ENCODE measurements around the gene SARDH.

Gene SARDH

DNA sequence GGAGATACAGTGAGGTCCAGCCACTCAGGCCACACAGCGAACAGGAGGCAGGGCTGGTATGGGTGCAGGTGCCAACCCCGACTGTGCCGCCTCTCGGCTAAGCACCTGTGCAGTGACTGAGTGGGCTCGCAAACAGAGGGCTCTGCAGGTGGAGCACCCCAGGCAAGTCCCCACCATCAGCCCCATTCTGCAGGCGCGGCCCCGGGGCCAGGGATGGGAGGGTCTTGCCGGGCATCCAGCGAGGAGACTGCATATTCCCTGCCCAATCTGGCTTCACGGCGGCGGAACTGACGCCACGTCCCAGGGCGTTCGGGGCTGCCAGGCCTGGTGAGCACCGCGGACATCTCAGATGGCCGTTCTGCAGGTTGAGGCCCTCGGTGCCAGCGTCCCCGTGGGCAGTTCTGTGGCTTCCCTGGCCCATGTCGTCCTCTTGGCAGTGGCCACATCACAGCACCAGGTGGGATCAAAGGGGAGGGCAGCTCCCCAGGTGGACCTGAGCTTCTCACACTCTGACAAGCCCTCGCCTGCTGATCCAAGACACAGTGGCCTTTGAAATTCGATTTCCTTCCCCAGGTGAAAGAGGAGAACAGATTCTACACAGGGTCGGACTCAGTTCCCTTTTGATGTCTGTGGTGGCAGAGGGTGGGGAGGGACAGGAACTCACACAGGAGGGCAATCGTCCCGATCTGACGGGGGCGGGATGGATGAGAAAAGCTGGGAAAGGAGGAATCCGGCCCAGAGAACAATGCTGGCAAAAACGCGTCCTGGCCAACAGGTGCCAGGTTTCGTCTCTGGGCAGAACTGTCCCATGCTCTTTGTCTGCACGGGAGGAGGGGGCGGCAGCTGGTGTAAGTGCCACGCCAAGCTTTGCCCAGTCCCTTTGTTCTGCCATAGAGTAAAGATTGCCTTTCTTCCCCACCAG lies 83.2 kb downstream of the SARDH start:
- in situ Hi-C loops (cut with HindIII; ENCODE audit: low sequenced_read_pairs), result no loop called here

DNA sequence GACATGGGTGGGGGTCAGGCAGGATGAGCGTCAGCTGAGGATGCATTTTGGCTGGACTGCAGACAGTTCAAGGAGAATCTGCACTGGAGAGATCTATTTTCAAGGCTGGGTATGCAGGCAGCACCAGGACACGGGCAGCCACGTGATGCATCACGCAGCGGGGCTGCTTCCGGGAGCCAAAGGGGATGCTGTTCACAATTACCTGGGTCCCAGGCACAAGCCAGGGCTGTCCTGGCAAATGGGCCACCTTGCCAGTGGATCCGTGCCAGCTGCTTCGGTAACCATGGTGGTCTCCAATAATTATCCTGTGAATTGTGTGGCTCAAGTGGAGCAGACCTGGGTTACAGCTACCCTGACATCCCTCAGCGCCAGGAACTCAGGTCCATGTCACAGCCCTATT lies 84.5 kb downstream of the SARDH start:
- in situ Hi-C loops (cut with HindIII; ENCODE audit: low sequenced_read_pairs), result no loop called here

DNA sequence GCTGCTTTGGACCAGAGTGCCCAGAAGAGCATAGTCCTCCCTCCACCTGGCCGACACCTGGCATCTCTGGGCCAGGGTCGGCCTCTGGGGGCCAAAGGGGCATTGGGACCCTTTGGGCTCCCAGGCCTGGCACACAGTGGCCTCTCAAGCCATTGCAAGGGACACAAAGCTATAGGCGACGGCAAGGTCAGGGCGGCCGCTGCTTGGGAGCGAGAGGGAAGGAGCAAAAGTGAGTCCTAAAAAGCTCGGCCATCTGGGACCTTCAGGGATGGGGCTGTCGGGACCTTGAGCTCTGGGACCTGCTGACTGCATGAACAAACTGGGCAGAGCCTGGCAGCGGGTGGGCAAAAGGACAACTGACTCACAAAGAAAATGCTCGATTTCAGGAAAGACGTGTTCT lies 88.1 kb downstream of the SARDH start:
- in situ Hi-C loops (cut with HindIII; ENCODE audit: low sequenced_read_pairs), result no loop called here

DNA sequence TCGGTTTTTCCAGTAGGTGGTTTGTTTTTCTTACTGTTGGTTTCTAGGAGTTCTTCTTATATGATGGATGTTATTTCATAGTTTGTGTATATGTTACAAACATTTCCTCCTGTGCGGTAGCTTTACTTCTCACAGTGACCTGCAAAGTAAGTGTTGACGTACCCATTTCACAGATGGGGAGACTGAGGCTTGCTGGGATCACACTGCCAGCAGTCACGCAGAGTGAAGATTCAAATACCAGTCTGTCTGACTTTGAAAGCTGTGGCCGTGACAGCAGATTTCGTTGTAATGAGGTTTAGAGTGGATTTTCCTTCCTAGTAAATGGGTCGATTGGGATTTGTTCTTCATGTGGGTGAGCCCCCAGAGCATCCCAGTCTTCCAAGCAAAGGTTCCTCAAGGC lies 89.0 kb downstream of the SARDH start:
- in situ Hi-C loops (cut with HindIII; ENCODE audit: low sequenced_read_pairs), result no loop called here

DNA sequence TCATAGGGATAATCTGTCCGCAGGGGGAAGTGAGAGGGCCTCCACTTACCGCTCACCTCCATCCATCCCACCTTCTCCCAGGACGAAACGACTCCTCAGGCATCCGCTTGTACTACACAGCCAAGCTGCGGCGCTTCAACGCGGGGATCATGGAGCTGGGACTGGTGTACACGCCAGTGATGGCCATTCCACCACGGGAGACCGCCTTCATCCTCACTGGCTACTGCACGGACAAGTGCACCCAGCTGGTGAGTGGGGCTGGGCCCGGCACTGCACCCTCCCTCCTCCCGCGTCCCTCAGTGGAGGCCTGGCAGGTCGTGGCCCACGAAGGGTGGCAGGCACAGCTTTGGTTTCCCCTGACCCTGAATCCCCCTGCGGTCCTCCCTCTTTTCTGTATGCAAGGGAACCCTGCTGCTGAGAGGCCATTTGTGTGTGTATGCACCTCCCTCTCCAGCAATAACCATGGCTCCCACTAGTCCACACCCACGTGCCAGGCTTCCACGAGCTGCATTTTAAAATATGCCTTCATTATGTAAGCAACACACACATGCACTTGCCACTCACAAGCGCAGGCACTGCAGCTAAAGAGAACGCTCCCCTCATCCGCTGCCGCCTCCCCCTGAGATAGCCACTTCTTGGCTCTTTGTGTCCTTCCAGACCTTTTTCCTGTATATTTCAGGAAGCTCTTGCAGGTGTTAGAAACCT lies 90.2 kb downstream of the SARDH start:
- in situ Hi-C loops (cut with HindIII; ENCODE audit: low sequenced_read_pairs), result no loop called here

DNA sequence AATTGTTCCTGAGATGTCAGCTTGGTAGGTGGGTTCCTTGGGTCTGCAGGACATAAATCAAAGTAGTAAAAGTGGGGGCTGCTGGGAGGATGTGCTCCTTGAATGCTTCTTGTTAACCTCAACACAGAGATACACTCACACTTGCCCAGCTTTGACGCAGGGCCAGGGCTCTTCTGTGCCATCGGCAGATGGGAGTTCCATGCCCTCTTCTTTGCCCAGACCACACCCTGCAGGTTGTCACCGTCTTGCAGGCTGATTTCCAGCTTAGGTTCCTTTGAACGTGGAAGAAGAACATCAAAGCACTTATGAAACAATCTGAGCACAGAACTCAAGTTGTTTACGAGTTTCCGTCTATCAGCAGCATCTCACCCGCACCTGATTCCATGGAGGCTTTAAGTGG lies 91.0 kb downstream of the SARDH start:
- in situ Hi-C loops (cut with HindIII; ENCODE audit: low sequenced_read_pairs), result no loop called here

DNA sequence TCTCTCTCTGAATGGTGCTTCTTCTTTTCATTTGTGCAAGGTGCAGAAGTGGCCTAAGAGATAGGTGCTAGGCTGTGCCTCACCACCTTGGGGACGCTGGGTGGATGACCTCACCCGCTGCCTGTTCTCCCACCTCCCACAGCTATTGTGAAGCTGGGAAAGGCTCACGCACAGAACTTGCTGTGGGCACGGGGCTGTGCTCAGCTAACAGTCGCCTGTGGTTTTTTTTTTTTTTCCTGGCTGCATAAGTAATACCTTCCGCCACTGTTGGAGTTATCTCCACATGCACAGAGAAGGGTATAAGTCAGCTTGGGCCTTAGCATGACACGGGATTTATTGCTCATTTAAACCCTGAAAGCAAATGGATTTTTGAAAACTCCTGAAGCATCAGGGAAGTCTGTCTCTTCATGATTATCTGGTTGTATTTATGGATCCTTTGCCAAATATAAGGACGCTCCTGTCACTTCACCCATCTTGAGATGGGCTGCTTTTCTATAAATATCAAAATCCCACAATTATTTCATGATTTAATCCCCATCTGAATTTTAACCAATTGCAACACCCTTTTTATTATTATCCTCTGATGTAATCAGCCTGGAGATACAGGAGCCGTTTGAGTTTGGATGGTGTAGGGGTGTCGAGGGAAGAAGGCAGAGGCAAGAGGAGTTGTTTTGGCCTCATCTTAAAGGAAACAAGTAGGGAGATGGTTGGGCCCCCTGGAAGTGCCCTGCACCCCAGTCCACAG lies 93.0 kb downstream of the SARDH start:
- in situ Hi-C loops (cut with HindIII; ENCODE audit: low sequenced_read_pairs), result no loop called here

DNA sequence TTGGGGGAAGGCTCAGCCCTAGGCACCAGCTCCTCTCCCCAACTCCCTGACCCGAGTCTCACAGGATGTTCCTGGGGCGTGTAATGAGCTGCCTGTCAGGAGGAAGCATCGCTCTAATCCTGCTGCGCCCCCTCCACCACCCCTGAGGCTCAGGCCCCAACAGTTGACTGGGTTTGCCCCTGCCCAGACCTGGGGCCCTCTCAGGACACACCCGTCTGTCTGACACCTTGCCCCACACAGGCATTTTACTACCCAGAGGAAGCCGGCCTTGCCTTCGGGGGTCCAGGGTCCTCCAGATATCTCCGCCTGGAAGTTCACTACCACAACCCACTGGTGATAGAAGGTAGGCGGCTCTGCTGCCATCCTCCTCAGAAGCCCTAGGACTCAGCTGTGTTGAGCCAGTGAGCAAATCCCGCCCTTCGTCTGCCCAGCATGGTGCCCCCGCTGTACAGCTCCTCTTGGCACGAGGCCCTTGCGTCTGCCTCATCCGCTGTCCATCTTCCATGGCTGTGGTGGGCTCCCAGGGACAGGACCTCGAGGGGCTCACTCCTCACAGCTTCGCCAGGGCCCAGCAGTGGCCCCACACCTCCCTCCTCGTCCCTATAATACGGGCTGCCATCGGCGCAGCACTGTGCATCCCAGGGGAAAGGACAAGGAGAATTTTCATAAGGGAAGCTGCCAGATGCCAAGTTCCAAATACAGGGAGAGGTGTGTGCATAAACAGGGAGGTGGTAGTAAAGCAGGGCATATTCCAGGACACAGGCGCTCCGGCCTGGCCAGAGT lies 94.0 kb downstream of the SARDH start:
- in situ Hi-C loops (cut with HindIII; ENCODE audit: low sequenced_read_pairs), result no loop called here

DNA sequence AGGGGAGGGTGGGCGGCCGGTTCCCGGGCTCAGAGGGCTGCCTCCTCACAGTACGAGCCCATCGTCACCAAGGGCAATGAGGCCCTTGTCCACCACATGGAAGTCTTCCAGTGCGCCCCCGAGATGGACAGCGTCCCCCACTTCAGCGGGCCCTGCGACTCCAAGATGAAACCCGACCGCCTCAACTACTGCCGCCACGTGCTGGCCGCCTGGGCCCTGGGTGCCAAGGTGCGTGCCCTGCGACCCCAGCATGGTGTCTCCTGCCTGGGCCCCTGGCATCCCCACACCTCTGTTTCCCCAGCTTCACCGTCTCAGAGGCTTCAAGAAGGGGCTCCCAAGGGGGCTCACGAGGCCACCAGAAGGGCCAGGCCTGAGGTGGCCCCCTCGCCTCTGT lies 94.8 kb downstream of the SARDH start:
- in situ Hi-C loops (cut with HindIII; ENCODE audit: low sequenced_read_pairs), result no loop called here

DNA sequence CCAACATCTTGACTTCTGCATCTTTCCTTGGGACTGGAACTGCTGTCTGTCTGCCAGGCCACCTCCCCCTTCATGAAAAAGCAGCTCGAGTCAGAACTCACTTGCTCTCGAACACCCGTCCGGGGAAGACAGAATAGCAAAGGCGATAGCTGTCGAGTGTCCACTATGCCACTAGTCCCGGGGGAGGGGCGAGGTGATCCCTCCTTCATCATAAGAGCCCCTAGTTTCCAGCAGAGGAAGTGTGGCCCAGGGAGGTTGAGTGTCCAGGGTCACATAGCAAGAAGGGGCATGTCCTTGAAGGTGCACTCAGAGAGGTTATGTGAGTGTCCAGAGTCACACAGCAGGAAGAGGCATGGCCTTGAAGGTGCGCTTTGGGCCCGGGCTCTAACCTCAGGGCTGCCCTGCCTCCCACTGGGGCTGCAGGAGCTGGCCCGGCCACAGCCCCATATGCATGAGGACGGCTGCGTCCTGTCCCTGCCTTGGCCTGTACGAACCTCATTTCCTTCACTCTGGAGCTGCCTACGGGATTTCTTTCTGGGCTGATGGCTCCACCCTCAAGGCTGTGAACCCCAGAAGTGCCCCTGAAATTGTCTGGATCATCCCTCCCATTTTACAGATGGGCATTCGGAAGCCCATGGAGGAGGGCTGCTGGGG lies 95.3 kb downstream of the SARDH start:
- in situ Hi-C loops (cut with HindIII; ENCODE audit: low sequenced_read_pairs), result no loop called here

DNA sequence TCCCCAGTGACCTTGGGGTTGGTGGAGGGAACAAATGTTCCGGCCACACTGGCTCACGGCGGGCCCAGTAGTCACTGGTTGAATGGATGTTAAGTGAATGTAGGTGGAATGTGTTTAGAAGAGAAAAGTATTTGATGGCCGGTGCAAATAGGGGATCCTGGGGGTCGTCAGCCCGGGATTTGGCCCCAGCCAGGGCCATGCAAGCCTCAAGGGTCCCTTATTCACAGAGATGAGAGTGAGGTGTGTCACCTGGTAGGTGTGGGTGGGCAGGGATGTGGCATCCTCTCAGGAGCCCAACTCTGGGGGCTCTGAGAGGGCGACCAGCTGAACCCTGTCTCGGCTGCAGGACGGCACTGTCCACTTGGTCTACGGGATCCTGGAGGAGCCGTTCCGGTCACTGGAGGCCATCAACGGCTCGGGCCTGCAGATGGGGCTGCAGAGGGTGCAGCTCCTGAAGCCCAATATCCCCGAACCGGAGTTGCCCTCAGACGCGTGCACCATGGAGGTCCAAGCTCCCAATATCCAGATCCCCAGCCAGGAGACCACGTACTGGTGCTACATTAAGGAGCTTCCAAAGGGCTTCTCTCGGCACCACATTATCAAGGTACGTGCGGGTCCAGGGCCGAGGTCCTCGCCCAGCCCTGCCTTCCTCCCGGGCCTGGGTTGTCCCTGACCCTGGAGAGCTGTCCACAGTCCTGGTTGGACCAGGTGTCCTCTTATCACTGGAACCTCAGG lies 96.1 kb downstream of the SARDH start:
- in situ Hi-C loops (cut with HindIII; ENCODE audit: low sequenced_read_pairs), result no loop called here

DNA sequence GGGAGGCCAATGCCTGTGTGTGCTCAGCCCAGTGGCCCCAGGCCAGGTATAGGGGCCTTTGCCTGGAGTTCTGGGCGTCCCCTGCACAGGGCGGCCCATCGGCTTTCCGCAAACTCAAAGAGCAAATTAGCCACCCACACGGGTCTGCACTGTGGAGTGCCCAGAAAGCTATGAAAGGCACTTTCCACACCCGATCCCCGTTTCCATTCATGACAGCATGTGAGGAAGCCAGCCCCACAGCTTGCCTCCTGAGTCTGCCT lies 96.8 kb downstream of the SARDH start:
- in situ Hi-C loops (cut with HindIII; ENCODE audit: low sequenced_read_pairs), result no loop called here

DNA sequence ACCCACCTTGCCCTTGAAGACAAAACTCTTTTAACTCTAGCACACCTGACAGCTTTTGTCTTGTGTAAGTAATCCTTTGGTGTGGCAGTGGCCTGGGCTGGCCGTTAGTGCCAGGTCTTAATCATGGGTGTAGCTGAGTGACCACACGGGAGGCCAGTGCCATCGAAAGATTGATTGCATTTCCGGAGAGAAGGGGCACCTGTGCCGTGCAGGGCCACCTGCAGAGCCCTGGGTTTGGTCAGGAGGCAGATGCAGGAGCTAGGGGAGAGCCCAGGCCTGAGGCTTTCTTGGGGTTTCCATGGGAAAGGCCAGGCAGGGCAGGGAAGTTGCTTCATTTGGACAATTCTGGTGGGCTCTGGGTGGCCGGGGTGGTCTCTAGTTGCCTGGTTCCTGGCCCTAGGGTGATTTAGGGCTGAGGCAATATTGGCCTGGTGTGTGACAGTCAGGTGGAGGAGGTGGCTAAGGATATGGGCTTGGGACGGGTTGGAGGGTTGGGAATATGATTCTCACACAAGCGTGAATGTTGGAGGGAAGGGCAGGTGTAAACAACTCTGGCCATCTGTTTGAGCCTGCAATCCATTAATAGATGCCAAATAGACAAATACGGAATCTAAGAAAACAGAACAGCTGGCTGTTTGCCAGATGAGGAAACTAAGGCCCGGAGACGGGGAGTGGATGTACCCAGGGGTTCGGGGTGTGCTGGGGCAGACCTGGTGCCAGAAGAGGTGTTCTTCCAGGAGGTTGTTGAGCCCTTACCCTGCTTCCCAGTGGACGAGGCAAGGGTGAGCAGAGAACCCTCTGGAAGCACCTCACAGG lies 97.4 kb downstream of the SARDH start:
- in situ Hi-C loops (cut with HindIII; ENCODE audit: low sequenced_read_pairs), result no loop called here

DNA sequence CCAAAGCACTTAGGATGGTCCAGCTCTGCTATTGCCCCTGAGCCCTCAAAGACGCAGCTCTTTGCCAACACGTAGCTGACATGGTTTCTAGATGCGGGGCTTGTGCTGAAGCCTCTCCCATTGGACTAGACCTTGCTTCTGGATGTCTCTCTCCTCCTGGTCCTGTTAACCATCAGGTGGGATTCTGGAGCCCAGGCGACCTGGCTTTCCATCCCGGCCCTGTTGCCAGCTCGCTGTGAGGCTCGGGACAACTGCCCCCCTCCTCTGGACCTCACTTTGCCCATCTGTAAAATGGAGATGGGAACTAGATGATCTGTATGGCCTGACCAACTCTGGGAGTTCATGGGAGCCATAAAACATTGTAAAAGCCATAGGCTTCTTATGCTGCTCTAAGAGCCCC lies 98.0 kb downstream of the SARDH start:
- in situ Hi-C loops (cut with HindIII; ENCODE audit: low sequenced_read_pairs), result no loop called here

DNA sequence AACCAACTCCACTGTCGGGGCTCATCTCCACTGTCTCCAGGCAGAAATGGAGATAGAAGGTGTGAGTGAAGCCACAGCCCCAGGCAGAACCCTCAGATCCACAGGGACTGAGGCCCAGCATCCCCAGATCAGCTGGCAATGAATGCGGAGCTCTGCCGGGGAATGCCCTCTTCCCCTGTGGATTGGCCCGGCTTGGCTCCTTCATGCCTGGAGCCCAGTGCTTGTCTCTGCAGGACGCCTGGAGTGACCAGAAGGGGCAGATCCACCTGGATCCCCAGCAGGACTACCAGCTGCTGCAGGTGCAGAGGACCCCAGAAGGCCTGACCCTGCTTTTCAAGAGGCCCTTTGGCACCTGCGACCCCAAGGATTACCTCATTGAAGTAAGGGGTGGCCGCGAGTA lies 98.5 kb downstream of the SARDH start:
- in situ Hi-C loops (cut with HindIII; ENCODE audit: low sequenced_read_pairs), result no loop called here

DNA sequence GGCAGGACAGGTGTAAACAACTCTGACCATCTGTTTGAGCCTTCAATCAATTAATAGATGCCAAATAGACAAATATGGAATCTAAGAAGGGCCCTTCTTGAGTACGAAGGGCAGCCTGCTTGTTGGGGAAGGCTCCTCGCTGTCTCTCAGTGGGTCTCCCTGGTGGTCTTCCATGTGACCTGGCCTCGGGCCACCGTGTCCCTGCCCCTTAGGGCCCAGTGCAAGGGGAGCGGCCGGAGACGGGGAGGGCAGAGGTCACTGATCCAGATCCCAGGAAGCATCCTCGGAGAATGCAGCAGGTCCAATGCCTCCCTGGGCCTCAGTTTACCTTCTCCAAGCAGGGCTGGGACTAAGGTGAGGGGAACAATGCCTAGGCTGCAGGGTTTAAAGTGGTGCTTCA lies 99.4 kb downstream of the SARDH start:
- in situ Hi-C loops (cut with HindIII; ENCODE audit: low sequenced_read_pairs), result no loop called here

DNA sequence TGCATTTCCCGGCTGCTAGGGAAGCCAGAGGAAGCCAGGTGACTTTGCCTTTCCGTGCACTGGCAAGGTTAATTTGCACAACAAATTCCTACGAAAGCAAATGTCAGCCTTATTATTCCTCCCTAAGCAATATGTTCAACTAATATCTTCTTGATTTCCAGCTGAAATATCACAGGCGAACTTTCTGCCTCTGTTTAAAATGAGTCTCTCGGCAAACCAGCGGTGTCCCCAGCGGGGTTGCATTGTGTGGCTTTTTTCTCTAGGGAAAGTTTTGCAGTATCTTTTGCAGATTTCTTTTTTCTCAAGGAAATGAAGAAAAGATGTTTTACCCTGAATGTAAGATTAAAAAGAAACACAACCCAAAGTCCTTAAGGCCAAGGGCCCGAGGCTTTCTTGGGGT lies 100.1 kb downstream of the SARDH start:
- in situ Hi-C loops (cut with HindIII; ENCODE audit: low sequenced_read_pairs), result no loop called here

DNA sequence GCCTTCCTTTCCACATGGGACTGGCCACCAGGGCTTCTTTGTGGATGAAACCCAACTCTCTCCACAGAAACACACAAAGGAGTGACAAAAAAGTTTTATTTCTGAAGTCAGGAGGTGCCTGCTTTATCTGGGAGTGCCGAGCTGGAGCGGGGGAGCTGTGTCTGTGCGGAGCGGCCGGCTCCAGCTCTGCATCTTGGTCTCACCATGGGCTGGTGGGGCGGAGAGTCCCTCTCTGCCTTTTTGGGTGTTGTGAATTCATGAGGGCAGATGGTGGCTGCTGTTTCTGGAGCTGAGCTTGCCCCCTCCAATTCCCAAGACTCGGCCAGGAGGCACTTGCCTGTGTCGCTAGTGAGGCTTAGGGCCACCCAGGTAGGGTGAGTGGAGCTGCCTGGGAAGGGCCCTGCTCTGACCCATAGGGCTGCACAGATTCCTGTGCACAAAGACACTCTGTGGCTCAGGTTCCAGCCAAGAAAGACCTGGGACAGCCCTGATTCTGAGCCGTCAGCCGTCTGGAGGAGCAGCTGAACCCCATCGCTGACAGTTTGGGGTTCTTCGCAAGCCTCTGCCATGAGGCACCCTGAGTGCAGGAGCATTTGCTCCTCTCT lies 100.6 kb downstream of the SARDH start:
- in situ Hi-C loops (cut with HindIII; ENCODE audit: low sequenced_read_pairs), result no loop called here

DNA sequence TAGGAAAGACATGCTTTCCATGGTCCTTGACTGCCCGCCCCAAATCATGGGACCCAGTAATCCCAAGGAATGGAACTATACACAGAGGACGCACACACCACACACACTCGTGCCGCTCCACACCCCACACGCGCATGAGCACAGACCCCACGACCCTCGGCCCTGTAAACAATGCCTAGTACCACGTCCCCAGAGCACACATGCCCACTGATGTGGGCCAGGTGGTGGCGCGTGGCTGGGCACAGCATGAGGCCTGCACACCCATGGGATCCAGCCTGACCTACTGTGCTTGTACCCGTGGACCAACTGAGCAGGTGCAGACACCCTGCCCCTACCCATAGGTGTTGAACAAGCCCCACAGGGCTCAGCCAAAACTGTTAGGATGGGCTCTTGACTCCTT lies 101.2 kb downstream of the SARDH start:
- in situ Hi-C loops (cut with HindIII; ENCODE audit: low sequenced_read_pairs), result no loop called here

Data from endothelial cell of hepatic sinusoid (primary cell).